AG10803 (cell line): ENCODE data around the gene UNC45B.
"Not testable (repeated sequence)": the region's sequence is repeated elsewhere in the genome, so short reads cannot be mapped to it uniquely, and the experiment has no call there.

Experiments used
- DNase-seq: peaks from one replicate; pipeline ENCODE4 v3.0.0; 2010; ENCODE audit warnings: low read depth
- H3K4me3 ChIP-seq: 2 replicates; pipeline ENCODE4 v1.5.1; 2011; ENCODE audit warnings: mild to moderate bottlenecking, low read length, control low read depth
- TF ChIP-seq, protein P1 (sequence below): conservative IDR thresholded peaks from 2 replicates; pipeline ENCODE4 v1.5.1; 2011; ENCODE audit warnings: mild to moderate bottlenecking, low read length, control low read depth, inconsistent platforms

The UNC45B gene

DNA sequence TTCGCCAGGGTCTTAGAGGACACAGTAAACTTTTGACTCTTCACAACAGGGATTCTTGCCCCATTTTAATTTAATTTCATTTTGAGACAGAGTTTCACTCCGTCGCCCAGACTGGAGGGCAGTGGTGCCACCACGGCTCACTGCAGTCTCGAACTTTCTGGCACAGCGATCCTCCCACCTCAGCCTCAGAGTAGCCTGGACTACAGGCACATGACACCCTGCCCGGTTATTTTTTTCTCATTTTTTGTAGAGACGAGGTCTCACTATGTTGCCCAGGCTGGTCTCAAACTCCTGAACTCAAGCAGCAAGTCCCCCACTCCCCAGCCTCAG, 5.2 kb upstream of the UNC45B start:
- TF ChIP-seq, protein P1, sequence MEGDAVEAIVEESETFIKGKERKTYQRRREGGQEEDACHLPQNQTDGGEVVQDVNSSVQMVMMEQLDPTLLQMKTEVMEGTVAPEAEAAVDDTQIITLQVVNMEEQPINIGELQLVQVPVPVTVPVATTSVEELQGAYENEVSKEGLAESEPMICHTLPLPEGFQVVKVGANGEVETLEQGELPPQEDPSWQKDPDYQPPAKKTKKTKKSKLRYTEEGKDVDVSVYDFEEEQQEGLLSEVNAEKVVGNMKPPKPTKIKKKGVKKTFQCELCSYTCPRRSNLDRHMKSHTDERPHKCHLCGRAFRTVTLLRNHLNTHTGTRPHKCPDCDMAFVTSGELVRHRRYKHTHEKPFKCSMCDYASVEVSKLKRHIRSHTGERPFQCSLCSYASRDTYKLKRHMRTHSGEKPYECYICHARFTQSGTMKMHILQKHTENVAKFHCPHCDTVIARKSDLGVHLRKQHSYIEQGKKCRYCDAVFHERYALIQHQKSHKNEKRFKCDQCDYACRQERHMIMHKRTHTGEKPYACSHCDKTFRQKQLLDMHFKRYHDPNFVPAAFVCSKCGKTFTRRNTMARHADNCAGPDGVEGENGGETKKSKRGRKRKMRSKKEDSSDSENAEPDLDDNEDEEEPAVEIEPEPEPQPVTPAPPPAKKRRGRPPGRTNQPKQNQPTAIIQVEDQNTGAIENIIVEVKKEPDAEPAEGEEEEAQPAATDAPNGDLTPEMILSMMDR = no peak
- no peak for DNase-seq
- H3K4me3 ChIP-seq = peak overlapping the region; percentile 97

DNA sequence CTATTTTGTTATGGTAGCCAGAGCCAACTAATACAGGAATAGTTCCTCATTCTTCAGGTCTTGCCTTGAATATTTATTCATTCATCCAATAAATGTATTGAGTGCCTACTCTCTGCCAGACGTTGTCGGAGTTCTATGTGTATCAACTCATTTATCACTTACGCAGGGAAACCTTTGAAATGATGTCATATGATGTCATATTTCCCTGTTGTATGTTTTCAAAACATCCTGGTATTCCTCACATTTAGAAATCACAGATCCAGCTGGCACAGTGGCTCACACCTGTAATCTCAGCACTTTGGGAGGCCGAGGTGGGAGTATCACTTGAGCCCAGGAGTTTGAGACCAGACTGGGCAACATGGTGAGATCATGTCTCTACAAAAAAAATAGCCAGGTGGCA, 2.8 kb upstream of the UNC45B start:
- TF ChIP-seq, protein P1 = no peak
- DNase-seq = no peak
- H3K4me3 ChIP-seq = no peak overlapping the region

DNA sequence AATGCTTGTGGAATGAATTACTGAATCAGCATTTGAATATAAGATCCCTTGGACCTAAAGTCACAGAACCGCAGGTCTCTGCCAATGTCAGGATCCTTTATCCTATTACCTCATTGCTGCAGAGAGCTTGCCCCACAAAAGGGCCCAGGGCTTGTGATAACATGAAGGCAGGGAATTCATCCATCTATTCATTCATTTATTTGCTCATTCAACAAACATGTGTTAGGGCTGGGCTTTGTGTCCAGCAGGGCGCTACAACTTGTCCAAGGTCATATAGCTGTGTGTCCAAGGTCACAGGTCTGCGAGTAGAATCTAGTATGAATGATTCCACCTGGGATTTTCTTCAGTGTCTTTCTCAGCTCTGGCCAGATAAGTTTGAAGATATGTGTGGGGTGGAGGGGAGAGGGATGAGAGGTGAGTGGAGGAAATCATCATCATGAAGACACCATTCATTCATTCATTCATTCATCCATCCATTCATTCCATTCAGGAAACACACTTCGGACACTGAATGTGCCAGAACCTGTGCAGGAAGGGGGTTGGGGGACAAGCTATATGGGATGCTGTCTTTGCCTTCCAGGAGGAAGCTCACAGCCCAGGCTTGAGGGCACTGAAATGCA, 1.3 kb upstream of the UNC45B start:
- no peak for DNase-seq
- no peak overlapping the region for H3K4me3 ChIP-seq
- TF ChIP-seq, protein P1 = no peak

DNA sequence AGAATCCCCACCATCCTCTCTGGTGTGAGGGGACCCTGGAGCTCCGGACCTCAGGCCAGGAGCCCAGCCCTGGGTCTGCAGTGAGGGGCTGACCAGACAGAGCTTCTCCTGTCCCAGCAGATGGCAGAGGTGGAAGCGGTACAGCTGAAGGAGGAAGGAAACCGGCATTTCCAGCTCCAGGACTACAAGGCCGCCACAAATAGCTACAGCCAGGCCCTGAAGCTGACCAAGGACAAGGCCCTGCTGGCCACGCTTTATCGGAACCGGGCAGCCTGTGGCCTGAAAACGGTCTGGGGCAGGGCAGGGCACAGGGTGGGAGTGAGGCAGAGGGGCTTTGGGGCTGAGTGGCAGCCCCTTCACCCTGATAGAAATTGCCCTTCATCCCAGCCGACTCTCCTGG, 527 bp downstream of the UNC45B start:
- no peak for DNase-seq
- H3K4me3 ChIP-seq = no peak overlapping the region
- TF ChIP-seq, protein P1 = no peak

DNA sequence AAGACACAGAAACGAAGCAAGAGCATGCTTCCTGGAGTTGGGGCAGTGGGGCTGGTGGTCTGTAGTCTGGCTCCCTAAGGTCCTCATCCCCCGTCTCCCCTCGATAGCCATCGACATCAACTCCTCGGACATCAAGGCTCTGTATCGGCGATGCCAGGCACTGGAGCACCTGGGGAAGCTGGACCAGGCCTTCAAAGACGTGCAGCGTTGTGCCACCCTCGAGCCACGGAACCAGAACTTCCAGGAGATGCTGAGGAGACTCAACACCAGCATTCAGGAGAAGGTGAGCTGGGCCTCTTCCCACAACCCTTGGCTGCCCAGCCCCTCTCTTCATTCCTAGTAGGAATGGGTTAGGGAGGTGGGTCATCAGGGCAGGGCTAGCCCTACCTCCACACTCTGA, 2.3 kb downstream of the UNC45B start:
- TF ChIP-seq, protein P1 = no peak
- no peak for DNase-seq
- no peak overlapping the region for H3K4me3 ChIP-seq

DNA sequence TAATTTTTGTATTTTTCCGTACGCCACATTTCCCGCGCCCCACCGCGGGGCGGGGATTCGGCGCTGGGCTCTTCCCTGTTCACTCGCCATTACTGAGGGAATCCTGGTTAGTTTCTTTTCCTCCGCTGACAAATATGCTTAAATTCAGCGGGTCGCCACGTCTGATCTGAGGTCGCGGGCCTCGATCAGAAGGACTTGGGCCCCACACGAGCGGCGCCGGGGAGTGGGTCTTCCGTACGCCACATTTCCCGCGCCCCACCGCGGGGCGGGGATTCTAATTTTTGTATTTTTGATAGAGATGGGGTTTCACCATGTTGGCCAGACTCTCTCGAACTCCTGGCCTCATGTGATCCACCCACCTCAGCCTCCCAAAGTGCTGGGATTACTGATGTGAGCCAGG, 3.5 kb downstream of the UNC45B start:
- not testable (repeated sequence) for H3K4me3 ChIP-seq, DNase-seq

DNA sequence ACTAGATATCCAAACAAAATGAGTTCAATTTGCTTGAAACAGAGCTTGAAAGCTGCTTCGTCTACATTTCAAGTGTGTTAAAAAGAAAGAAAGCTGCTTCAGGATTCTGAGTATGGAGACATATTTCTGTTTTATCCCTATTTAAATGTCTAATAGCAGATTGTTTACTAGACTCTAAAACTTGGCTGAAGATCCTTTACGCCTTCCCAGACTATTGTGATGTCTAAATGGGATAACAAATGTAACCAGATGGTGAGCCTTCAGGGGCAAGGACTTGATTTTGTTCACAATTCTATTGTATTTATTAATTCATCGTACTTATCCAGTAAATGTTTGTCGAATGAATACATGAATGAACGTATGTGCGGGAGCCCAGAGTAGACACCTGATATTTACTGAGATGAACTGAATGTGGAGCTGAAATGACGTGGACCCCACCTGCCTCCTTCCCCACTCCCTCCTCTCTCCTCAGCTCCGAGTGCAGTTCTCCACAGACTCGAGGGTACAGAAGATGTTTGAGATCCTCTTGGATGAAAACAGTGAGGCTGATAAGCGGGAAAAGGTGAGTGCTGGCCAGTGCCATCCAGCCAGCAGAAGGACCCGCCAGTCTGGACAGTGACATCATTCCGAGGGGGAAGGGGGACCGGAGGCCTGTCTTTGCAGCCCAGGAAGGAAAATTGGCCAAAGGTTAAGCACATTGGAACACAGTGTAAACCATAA, 5.0 kb downstream of the UNC45B start:
- TF ChIP-seq, protein P1 = no peak
- DNase-seq = no peak
- H3K4me3 ChIP-seq = no peak overlapping the region
